ENCODE data around the gene SLC51B. TPM values are rescaled to one million over a fixed set of nuclear protein-coding genes. Genes with fewer than 3 reads are reported as not detected.

The SLC51B gene
- total and polyA plus RNA-seq, 9 of the 15 experiments (the other 6 are each of a cell fraction or from before 2014, with no cell fraction given) = not detected

- TF ChIP-seq CUX1 (CRISPR knock-in tag; IDR thresholded peaks at IDR 0.05) = no peak
- TF ChIP-seq ZBED1 (IDR thresholded peaks at IDR 0.05) = no peak
- no peak for TF ChIP-seq NR4A1 (CRISPR knock-in tag; IDR thresholded peaks at IDR 0.05)
- 0 out of 2 replicates have a peak, but pooled peaks have one; percentile 22 for TF ChIP-seq NR4A1 (tag; IDR thresholded peaks at IDR 0.05)
- TF ChIP-seq ZKSCAN3 (CRISPR knock-in tag; IDR thresholded peaks at IDR 0.05) = no peak
- TF ChIP-seq CTCF (IDR thresholded peaks at IDR 0.05 in 2 of 3, conservative IDR thresholded peaks at IDR 0.05 in 1 of 3; ENCODE audit: insufficient read depth in 2 of 3, low read depth in 1 of 3, low read length in 3 of 3) = 0 out of 6 replicates have a peak, but pooled peaks of 2 of the 3 experiments have one; percentile 7 to 12
- no peak for TF ChIP-seq CBFB (CRISPR knock-in tag; IDR thresholded peaks at IDR 0.05)
- no peak for TF ChIP-seq E2F4 (CRISPR knock-in tag; IDR thresholded peaks at IDR 0.05; ENCODE audit: low read depth)
- TF ChIP-seq HDAC2 (IDR thresholded peaks at IDR 0.05) = no peak
- TF ChIP-seq SREBF1 (IDR thresholded peaks at IDR 0.05; ENCODE audit: borderline replicate concordance, low read depth, low read length) = no peak
- TF ChIP-seq SAP30 (IDR thresholded peaks at IDR 0.05; ENCODE audit: borderline replicate concordance, insufficient read depth, low read depth, low read length, poor library complexity, severe bottlenecking) = peak; percentile 31
- peak; percentile 94 for TF ChIP-seq ZFX (CRISPR knock-in tag; IDR thresholded peaks at IDR 0.05)
- TF ChIP-seq FOXP1 (CRISPR knock-in tag; IDR thresholded peaks at IDR 0.05) = 0 out of 2 replicates have a peak, but pooled peaks have one; percentile 54
- TF ChIP-seq ZFP36 (IDR thresholded peaks at IDR 0.05; ENCODE audit: low read depth, low read length, partially characterized antibody) = peak; percentile 70
- peak; percentile 57 for TF ChIP-seq MYC (IDR thresholded peaks at IDR 0.05; ENCODE audit: low read depth, low read length)
- no peak for TF ChIP-seq MYC (CRISPR knock-in tag; IDR thresholded peaks at IDR 0.05; ENCODE audit: borderline replicate concordance, low read depth)
- peak; percentile 71; the same call in 1 of the 2 replicates for TF ChIP-seq ESRRA (IDR thresholded peaks at IDR 0.05; ENCODE audit: borderline replicate concordance, low read depth)
These were observed 16.1 kb upstream of the SLC51B start, which contains the start of gene MTFMT (continued) for GRCh38 chr15:65028921-65029735.
